Neuronal stem cell (in vitro differentiated cells): Measurements from ENCODE around the gene ZBTB7C.

Experiments used
- DNase-seq: peaks from one replicate; pipeline ENCODE4 v3.0.0-alpha.2; 2013; ENCODE audit warnings: low spot score
- H2AFZ ChIP-seq: one replicate; pipeline ENCODE4 v1.6.1; 2013; ENCODE audit warnings: mild to moderate bottlenecking, low read length, inconsistent platforms
- H2AK5ac ChIP-seq: 2 replicates; pipeline ENCODE4 v1.6.1; 2013; ENCODE audit warnings: low read depth, mild to moderate bottlenecking, inconsistent platforms, low read length, moderate library complexity, mixed read lengths
- H2BK120ac ChIP-seq: 2 replicates; pipeline ENCODE4 v1.6.1; 2013; ENCODE audit warnings: low read depth, mild to moderate bottlenecking, inconsistent platforms, low read length, moderate library complexity, mixed read lengths
- H2BK12ac ChIP-seq: one replicate; pipeline ENCODE4 v1.6.1; 2013; ENCODE audit warnings: low read length, inconsistent platforms
- H2BK15ac ChIP-seq: 2 replicates; pipeline ENCODE4 v1.6.1; 2013; ENCODE audit warnings: mild to moderate bottlenecking, low read length, inconsistent platforms, mixed read lengths
- H2BK5ac ChIP-seq: one replicate; pipeline ENCODE4 v1.6.1; 2013; ENCODE audit warnings: inconsistent platforms, mild to moderate bottlenecking, low read length, moderate library complexity
- H3K14ac ChIP-seq: one replicate; pipeline ENCODE4 v1.6.1; 2013; ENCODE audit warnings: low read length, inconsistent platforms
- H3K18ac ChIP-seq: 2 replicates; pipeline ENCODE4 v1.6.1; 2013; ENCODE audit warnings: low read length, inconsistent platforms
- H3K23ac ChIP-seq: 2 replicates; pipeline ENCODE4 v1.6.1; 2013; ENCODE audit warnings: low read depth, mild to moderate bottlenecking, mixed read lengths, low read length, inconsistent platforms; ENCODE audit not compliant: poor library complexity
- H3K27ac ChIP-seq: replicated peaks from 3 replicates; pipeline ENCODE4 v1.5.1; 2013; ENCODE audit warnings: low read length, inconsistent platforms
- H3K27me3 ChIP-seq, 3 experiments: 2 replicates each; pipeline ENCODE4 v1.6.1; 2013; ENCODE audit warnings: low read length in 3 of 3, mild to moderate bottlenecking in 2 of 3, inconsistent platforms in 1 of 3, low read depth in 1 of 3, mixed read lengths in 1 of 3, moderate library complexity in 1 of 3; ENCODE audit not compliant: control insufficient read depth in 3 of 3, insufficient read depth in 3 of 3
- H3K36me3 ChIP-seq, 2 donors: replicated peaks in 1 of 2; 2 replicates each; pipeline ENCODE4 v1.6.1; 2013; ENCODE audit warnings: low read length in 2 of 2; ENCODE audit not compliant: control insufficient read depth in 2 of 2, insufficient read depth in 2 of 2
- H3K4ac ChIP-seq: 2 replicates; pipeline ENCODE4 v1.6.1; 2013; ENCODE audit warnings: inconsistent platforms, mild to moderate bottlenecking, low read length, moderate library complexity
- H3K4me1 ChIP-seq, 2 donors: 1 replicate in 1 of 2; 2 replicates in 1 of 2; pipeline ENCODE4 v1.6.1; 2013; ENCODE audit warnings: low read length in 2 of 2, low read depth in 1 of 2; ENCODE audit not compliant: control insufficient read depth in 2 of 2, insufficient read depth in 1 of 2
- H3K4me2 ChIP-seq: one replicate; pipeline ENCODE4 v1.6.1; 2013; ENCODE audit warnings: mild to moderate bottlenecking, low read length, inconsistent platforms; ENCODE audit not compliant: insufficient read depth, poor library complexity, severe bottlenecking
- H3K4me3 ChIP-seq, 2 donors: 2 replicates each; pipeline ENCODE4 v1.5.1; 2013; ENCODE audit warnings: low read length in 2 of 2, mild to moderate bottlenecking in 2 of 2, inconsistent platforms in 1 of 2, moderate library complexity in 1 of 2
- H3K79me1 ChIP-seq: one replicate; pipeline ENCODE4 v1.6.1; 2013; ENCODE audit warnings: low read depth, mild to moderate bottlenecking, inconsistent platforms, low read length, moderate library complexity
- H3K9ac ChIP-seq: one replicate; pipeline ENCODE4 v1.6.1; 2013; ENCODE audit warnings: mild to moderate bottlenecking, low read depth, low read length, inconsistent platforms; ENCODE audit not compliant: poor library complexity
- H3K9me3 ChIP-seq, 2 donors: replicated peaks in 1 of 2; 2 replicates each; pipeline versions ENCODE3 to v1.6.1; 2013; ENCODE audit warnings: low read length in 2 of 2, mild to moderate bottlenecking in 2 of 2, inconsistent platforms in 1 of 2, low read depth in 1 of 2, mixed read lengths in 1 of 2, moderate library complexity in 1 of 2; ENCODE audit not compliant: control insufficient read depth in 2 of 2, insufficient read depth in 1 of 2
- H4K8ac ChIP-seq: one replicate; pipeline ENCODE4 v1.6.1; 2013; ENCODE audit warnings: low read depth, mild to moderate bottlenecking, inconsistent platforms, low read length, moderate library complexity
- H4K91ac ChIP-seq: one replicate; pipeline ENCODE4 v1.6.1; 2013; ENCODE audit warnings: low read length, low read depth, mild to moderate bottlenecking, inconsistent platforms; ENCODE audit not compliant: poor library complexity
- WGBS, 2 donors: extraction: QIAGEN DNeasy Blood & Tissue Kit; methylation state at CpG; one replicate each; pipeline ENCODE4 v1.1.7; 2013; ENCODE audit warnings: missing lambda C conversion rate in 2 of 2, mixed read lengths in 1 of 2; ENCODE audit not compliant: insufficient read length in 2 of 2, insufficient replicate concordance in 1 of 2; ENCODE audit errors: extremely low coverage in 2 of 2; 5-methylcytosine and 5-hydroxymethylcytosine counted together

Gene ZBTB7C

DNA sequence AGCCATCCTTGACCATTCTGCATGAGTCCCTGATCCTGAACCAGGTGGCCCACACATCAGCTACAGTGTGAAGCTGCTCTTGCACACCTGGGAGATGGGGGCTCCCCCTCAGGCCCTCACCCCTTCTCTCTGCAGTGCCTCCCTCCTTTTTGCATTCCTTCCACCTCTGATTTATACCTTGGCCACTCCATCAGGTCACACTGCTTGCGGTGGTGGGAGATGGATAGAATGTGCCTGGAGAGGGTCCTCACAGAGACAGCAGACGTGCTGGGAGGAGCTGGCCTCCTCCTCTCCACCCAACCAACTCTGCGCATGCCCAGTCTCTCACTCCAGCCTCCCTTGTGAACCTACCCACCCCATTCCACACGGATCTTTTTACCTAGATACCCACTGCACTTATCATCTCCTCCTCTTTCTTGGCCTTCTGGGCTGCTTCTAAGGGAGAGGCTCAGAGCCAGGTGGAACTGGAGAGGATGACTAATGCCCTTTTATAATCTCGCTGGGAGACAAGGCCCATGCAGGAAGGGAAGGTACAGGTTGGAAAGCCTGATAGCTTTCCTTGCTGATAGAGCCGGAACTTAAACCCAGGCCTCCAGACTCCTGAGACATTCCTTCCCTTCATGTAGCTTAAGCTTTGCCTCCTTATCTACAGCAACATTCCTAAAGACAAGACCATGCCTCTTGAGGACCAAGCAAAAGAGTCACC lies 205.1 kb downstream of the ZBTB7C start:
- no peak for DNase-seq
- Histone ChIP-seq H3K4me2 (no peak overlapping the region), H3K14ac (no peak overlapping the region), H3K9ac (no peak overlapping the region), H2AK5ac (no peak overlapping the region), H2BK15ac (no peak overlapping the region), H3K18ac (no peak overlapping the region), H3K4me1 (peaks cover 0 to 3% of the 10 kb centered on the region in 2 donors), H3K9me3 (no peaks in the 10 kb centered on the region), H4K8ac (no peak overlapping the region), H2BK5ac (no peak overlapping the region), H3K23ac (no peak overlapping the region), H4K91ac (no peak overlapping the region), H3K27ac (no peak overlapping the region), H3K27me3 (no peaks in the 10 kb centered on the region), H3K36me3 (no peaks in the 10 kb centered on the region), H3K4ac (no peak overlapping the region), H2BK12ac (no peak overlapping the region), H3K4me3 (peak overlapping the region in 1 of 2 donors; percentile 43), H2AFZ (no peak overlapping the region), H2BK120ac (no peak overlapping the region), H3K79me1 (no peaks in the 10 kb centered on the region)
- WGBS, 2 donors = no CpG with 5 or more reads among the region's 6 CpGs

DNA sequence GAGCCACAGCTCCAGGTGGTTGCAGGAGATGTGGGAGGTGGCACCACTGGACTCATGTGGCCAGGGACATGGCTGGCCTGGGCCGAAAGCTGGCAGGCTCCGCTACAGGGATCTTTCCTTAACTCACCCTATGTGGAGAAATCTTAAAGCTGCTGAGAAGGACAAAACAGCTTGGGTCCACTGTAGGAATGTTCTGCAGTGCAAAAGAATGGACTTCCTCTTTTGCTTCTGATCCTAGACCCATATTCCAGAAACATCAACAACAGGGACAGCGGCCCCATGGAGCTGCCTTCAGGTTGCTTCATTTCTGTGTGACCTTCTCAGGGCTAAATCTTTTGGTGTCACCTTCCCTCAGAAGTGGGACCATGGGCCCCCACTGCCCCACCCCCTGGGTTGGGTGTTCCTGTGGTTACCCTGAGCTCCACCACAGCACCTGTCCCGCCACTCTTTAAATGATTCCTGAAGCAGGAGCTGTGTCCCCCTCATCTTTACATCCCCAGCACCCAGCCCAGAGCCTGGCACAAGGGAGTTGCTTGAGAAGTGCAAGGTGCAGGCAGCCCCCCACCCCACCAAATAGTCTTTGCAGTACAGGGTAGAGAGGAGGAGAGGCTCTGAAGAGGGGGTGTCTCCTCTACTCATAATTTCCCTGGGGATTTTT lies 205.8 kb downstream of the ZBTB7C start:
- H3K27me3 ChIP-seq = no peaks in the 10 kb centered on the region
- H3K4me2 ChIP-seq = no peak overlapping the region
- H3K23ac ChIP-seq = no peak overlapping the region
- peak overlapping the region; percentile 42 for H3K14ac ChIP-seq
- no peak overlapping the region for H2BK12ac ChIP-seq
- no CpG with 5 or more reads among the region's 4 CpGs for WGBS, 2 donors
- no peak overlapping the region for H3K4ac ChIP-seq
- no peaks in the 10 kb centered on the region for H3K79me1 ChIP-seq
- H3K4me1 ChIP-seq = peaks cover 0 to 2% of the 10 kb centered on the region in 2 donors
- H2BK5ac ChIP-seq = no peak overlapping the region
- H3K27ac ChIP-seq = no peak overlapping the region
- no peak overlapping the region for H4K8ac ChIP-seq
- no peak overlapping the region for H3K9ac ChIP-seq
- H3K18ac ChIP-seq = no peak overlapping the region
- no peak for DNase-seq
- no peak overlapping the region for H2AFZ ChIP-seq
- no peak overlapping the region for H2BK15ac ChIP-seq
- no peak overlapping the region for H3K4me3 ChIP-seq
- H3K36me3 ChIP-seq = no peaks in the 10 kb centered on the region
- H4K91ac ChIP-seq = no peak overlapping the region
- no peaks in the 10 kb centered on the region for H3K9me3 ChIP-seq
- H2BK120ac ChIP-seq = no peak overlapping the region
- H2AK5ac ChIP-seq = no peak overlapping the region

DNA sequence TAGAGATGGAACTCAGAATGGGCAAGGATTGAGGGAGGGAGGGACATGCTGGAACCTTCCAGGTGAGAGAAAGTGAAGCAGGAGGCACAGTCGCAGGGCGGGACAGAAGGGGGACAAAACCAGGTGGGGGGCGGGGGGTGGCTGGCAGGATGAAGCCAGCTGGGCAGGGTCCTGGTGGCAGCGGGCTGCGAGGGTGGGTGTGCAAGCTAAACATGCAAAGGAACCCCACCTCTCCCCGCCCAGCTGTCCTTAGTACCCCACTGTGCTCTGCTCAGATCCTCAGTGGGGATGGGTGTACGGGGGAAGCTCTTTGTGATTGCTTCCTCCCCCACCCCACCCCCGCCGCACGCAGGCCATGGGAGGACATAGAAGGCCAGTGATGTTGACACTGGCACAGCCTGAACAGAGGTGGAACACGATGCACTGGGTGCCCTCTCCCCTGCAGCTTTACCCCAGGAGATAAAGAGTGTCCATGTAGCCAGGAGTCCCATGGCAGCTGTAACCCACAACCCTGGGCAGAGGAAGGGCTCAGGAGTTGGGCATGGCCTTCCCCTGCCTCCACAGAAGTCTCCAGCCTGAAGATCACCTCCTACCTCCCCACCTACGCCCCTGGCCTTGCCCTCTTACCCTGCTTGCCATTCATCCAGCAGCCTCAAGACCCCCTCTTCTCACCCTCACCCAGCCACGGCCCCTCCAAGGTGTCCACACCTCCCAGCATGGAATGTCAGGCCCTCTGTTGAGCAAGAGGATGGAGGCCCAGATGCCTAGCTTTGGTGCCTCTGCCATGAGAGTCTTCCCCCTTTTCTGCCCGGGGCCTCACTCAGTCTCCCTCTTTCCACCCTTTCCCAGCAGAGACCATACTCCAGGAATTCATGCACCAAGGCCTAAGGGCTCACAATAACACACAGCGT lies 206.6 kb downstream of the ZBTB7C start:
- Histone ChIP-seq H3K4me1 (peaks cover 0 to 2% of the 10 kb centered on the region in 2 donors), H3K14ac (peak overlapping the region; percentile 42), H3K9me3 (no peaks in the 10 kb centered on the region), H3K36me3 (no peaks in the 10 kb centered on the region), H2AK5ac (no peak overlapping the region), H2BK12ac (no peak overlapping the region), H2BK120ac (no peak overlapping the region), H4K91ac (no peak overlapping the region), H3K4me2 (no peak overlapping the region), H3K23ac (no peak overlapping the region), H2BK15ac (no peak overlapping the region), H3K9ac (peak overlapping the region; percentile 18), H2AFZ (no peak overlapping the region), H3K79me1 (no peaks in the 10 kb centered on the region), H3K4me3 (no peak overlapping the region), H3K27ac (no peak overlapping the region), H4K8ac (no peak overlapping the region), H3K27me3 (no peaks in the 10 kb centered on the region), H3K18ac (peak overlapping the region; percentile 55), H2BK5ac (no peak overlapping the region), H3K4ac (no peak overlapping the region)
- WGBS, 2 donors = no CpG with 5 or more reads among the region's 15 CpGs
- DNase-seq = no peak

DNA sequence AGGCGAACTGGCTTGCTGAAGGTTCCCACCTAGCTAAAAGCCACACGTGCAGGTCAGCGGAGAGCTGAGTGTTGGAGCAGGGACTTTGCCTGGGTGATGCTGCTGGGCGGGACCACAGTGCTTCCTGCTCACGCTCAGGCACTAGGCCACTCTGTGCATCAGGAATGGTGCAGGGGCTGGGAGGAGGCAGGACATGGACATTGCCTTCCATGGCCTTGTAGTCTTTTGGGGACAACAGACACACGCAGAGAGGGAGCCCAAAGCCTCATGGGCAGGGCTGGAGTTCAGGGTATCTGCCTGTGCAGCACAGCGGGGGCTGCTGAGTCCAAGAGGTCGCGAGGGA lies 207.2 kb downstream of the ZBTB7C start:
- no peaks in the 10 kb centered on the region for H3K9me3 ChIP-seq
- no peak overlapping the region for H3K4me2 ChIP-seq
- no peak overlapping the region for H2BK120ac ChIP-seq
- no peak overlapping the region for H3K4me3 ChIP-seq
- no peak overlapping the region for H4K8ac ChIP-seq
- DNase-seq = no peak
- no peak overlapping the region for H3K27ac ChIP-seq
- H3K18ac ChIP-seq = peak overlapping the region; percentile 55
- no peak overlapping the region for H3K4ac ChIP-seq
- no peaks in the 10 kb centered on the region for H3K79me1 ChIP-seq
- no peak overlapping the region for H4K91ac ChIP-seq
- no peak overlapping the region for H3K23ac ChIP-seq
- H2BK15ac ChIP-seq = no peak overlapping the region
- no peak overlapping the region for H2AFZ ChIP-seq
- no peaks in the 10 kb centered on the region for H3K36me3 ChIP-seq
- no peak overlapping the region for H3K14ac ChIP-seq
- peaks cover 0 to 2% of the 10 kb centered on the region in 2 donors for H3K4me1 ChIP-seq
- H2AK5ac ChIP-seq = no peak overlapping the region
- no peaks in the 10 kb centered on the region for H3K27me3 ChIP-seq
- H2BK12ac ChIP-seq = no peak overlapping the region
- no peak overlapping the region for H3K9ac ChIP-seq
- H2BK5ac ChIP-seq = no peak overlapping the region
- no CpG with 5 or more reads among the region's 9 CpGs for WGBS, 2 donors
